Caco-2 (cell line): ENCODE results near the gene PARD3B. TPM values are rescaled to one million over a fixed set of nuclear protein-coding genes. Genes with fewer than 3 reads are reported as not detected.

Experiments
- BruUV-seq: library from RNA; stranded (reverse); fragments of 400-500 nt; replicated peaks from 2 replicates; lab custom pipeline; 2021; lab: Mats Ljungman, UMichigan
- CTCF ChIA-PET: fragments of 300-600 bp; sonication (Branson Sonifier 250); formaldehyde crosslinking; loops from one replicate; lab custom pipeline; 2022; ENCODE audit warnings: antibody characterized with exemption; lab: Charles Lee
- POLR2A ChIA-PET: fragments of 300-600 bp; sonication (Branson Sonifier 250); formaldehyde crosslinking; loops from one replicate; lab custom pipeline; 2022; ENCODE audit warnings: antibody characterized with exemption; lab: Charles Lee
- DNase-seq, 2 experiments: peaks; one replicate each; pipeline versions ENCODE4 v3.0.0 to v3.0.0-alpha.2; 2020 to 2022
- H3K27me3 ChIP-seq: replicated peaks from 2 replicates; pipeline ENCODE4 v1.6.0; 2011; ENCODE audit warnings: low read length; ENCODE audit not compliant: control insufficient read depth, insufficient read depth
- H3K36me3 ChIP-seq: 2 replicates; pipeline ENCODE4 v1.5.1; 2011; ENCODE audit warnings: low read length; ENCODE audit not compliant: control insufficient read depth, insufficient read depth
- H3K4me1 ChIP-seq: fragments of 250-450 bp; sonication (Bioruptor Pico); 2 replicates; pipeline ENCODE4 v1.5.1; 2020; ENCODE audit warnings: mild to moderate bottlenecking
- H3K4me3 ChIP-seq: 2 replicates; pipeline ENCODE4 v1.5.1; 2011; ENCODE audit warnings: low read depth, mild to moderate bottlenecking, control low read depth, low read length
- H3K9me3 ChIP-seq: fragments of 250-450 bp; sonication (Bioruptor Pico); 2 replicates; pipeline ENCODE4 v1.5.1; 2020; ENCODE audit warnings: mild to moderate bottlenecking, moderate library complexity
- H3K27ac Mint-ChIP-seq: one replicate; pipeline ENCODE4 v1.8.0; 2022; ENCODE audit warnings: mixed read lengths; ENCODE audit not compliant: unreplicated experiment
- H3K27me3 Mint-ChIP-seq: one replicate; pipeline ENCODE4 v1.8.0; 2022; ENCODE audit warnings: mixed read lengths; ENCODE audit not compliant: insufficient read depth, unreplicated experiment
- H3K36me3 Mint-ChIP-seq: one replicate; pipeline ENCODE4 v1.8.0; 2022; ENCODE audit warnings: mild to moderate bottlenecking, mixed read lengths; ENCODE audit not compliant: insufficient read depth, unreplicated experiment
- H3K4me1 Mint-ChIP-seq: one replicate; pipeline ENCODE4 v1.8.0; 2022; ENCODE audit warnings: low read depth, mixed read lengths; ENCODE audit not compliant: unreplicated experiment
- H3K4me3 Mint-ChIP-seq: one replicate; pipeline ENCODE4 v1.8.0; 2022; ENCODE audit warnings: mild to moderate bottlenecking, moderate library complexity, mixed read lengths; ENCODE audit not compliant: unreplicated experiment
- H3K9me3 Mint-ChIP-seq: one replicate; pipeline ENCODE4 v1.8.0; 2022; ENCODE audit warnings: mixed read lengths; ENCODE audit not compliant: unreplicated experiment
- CTCF ChIP-seq, 2 experiments: fragments of 200-600 bp in 1 of 2; IDR thresholded peaks; 1 replicate in 1 of 2; 2 replicates in 1 of 2; pipeline versions ENCODE4 v1.5.1 to v1.8.0; 2011 to 2022; ENCODE audit warnings: antibody characterized with exemption in 1 of 2, control low read depth in 1 of 2, inconsistent platforms in 1 of 2, low read depth in 1 of 2, low read length in 1 of 2, mild to moderate bottlenecking in 1 of 2, moderate library complexity in 1 of 2; ENCODE audit not compliant: insufficient read depth in 1 of 2, severe bottlenecking in 1 of 2, unreplicated experiment in 1 of 2
- intact Hi-C: fragments of 100-400 bp; cut with micrococcal nuclease; formaldehyde crosslinking; loops from one replicate; pipeline ENCODE4 v1.10.0; 2022; ENCODE audit not compliant: unreplicated experiment
- total RNA-seq: library from RNA; stranded (reverse); gene quantifications from 2 replicates; pipeline ENCODE4 v1.2.3, GENCODE V29; 2022

The PARD3B gene
- total RNA-seq, 1 experiment from 2014 or later: 68.9 TPM

- no peak for TF ChIP-seq CTCF (IDR thresholded peaks at IDR 0.05; ENCODE audit: insufficient read depth in 1 of 2, low read depth in 1 of 2, low read length in 1 of 2, severe bottlenecking in 1 of 2, unreplicated experiment in 1 of 2)
- no peaks in the 10 kb centered on the region for H3K36me3 Mint-ChIP-seq
- no peaks in the 10 kb centered on the region for H3K9me3 Mint-ChIP-seq
- ChIA-PET CTCF (no interaction called here), POLR2A (no interaction called here)
- intact Hi-C loops: no loop called here
- no peak overlapping the region for H3K27ac Mint-ChIP-seq
- no TSS peak for BruUV-seq
- no peaks in the 10 kb centered on the region for H3K36me3 ChIP-seq
- no peaks in the 10 kb centered on the region for H3K27me3 ChIP-seq
- H3K4me1 ChIP-seq: no peaks in the 10 kb centered on the region
- H3K4me1 Mint-ChIP-seq: peaks cover 7% of the 10 kb centered on the region
- no peak overlapping the region for H3K4me3 Mint-ChIP-seq
- H3K9me3 ChIP-seq: no peaks in the 10 kb centered on the region
- DNase-seq: no peak
- H3K27me3 Mint-ChIP-seq: no peaks in the 10 kb centered on the region
- no peak overlapping the region for H3K4me3 ChIP-seq
Observed at GRCh38 chr2:205066081-205066480, 520.8 kb downstream of the PARD3B start.

- Histone ChIP-seq H3K36me3 (no peaks in the 10 kb centered on the region), H3K4me3 (no peak overlapping the region), H3K27me3 (no peaks in the 10 kb centered on the region), H3K4me1 (no peaks in the 10 kb centered on the region), H3K9me3 (no peaks in the 10 kb centered on the region)
- no TSS peak for BruUV-seq
- CTCF ChIA-PET: no interaction called here
- H3K9me3 Mint-ChIP-seq: no peaks in the 10 kb centered on the region
- intact Hi-C loops: no loop called here
- no peak for TF ChIP-seq CTCF (IDR thresholded peaks at IDR 0.05; ENCODE audit: insufficient read depth in 1 of 2, low read depth in 1 of 2, low read length in 1 of 2, severe bottlenecking in 1 of 2, unreplicated experiment in 1 of 2)
- H3K36me3 Mint-ChIP-seq: no peaks in the 10 kb centered on the region
- no peaks in the 10 kb centered on the region for H3K27me3 Mint-ChIP-seq
- DNase-seq: no peak
- POLR2A ChIA-PET: interaction anchor here (0.6 kb wide), 1 partner anchor 70 kb away, joined by 3 read pairs; no protein-coding TSS in a partner anchor
- H3K4me1 Mint-ChIP-seq: no peaks in the 10 kb centered on the region
- no peak overlapping the region for H3K27ac Mint-ChIP-seq
- no peak overlapping the region for H3K4me3 Mint-ChIP-seq
Observed at GRCh38 chr2:205069928-205070327, 524.7 kb downstream of the PARD3B start.

- Mint-ChIP-seq H3K4me3 (no peak overlapping the region), H3K27ac (no peak overlapping the region), H3K27me3 (no peaks in the 10 kb centered on the region), H3K36me3 (no peaks in the 10 kb centered on the region), H3K4me1 (no peaks in the 10 kb centered on the region), H3K9me3 (no peaks in the 10 kb centered on the region)
- Histone ChIP-seq H3K27me3 (no peaks in the 10 kb centered on the region), H3K9me3 (no peaks in the 10 kb centered on the region), H3K36me3 (no peaks in the 10 kb centered on the region), H3K4me3 (no peak overlapping the region), H3K4me1 (no peaks in the 10 kb centered on the region)
- intact Hi-C loops: no loop called here
- DNase-seq: no peak
- BruUV-seq: no TSS peak
- POLR2A ChIA-PET: no interaction called here
- CTCF ChIA-PET: no interaction called here
- TF ChIP-seq CTCF (IDR thresholded peaks at IDR 0.05; ENCODE audit: insufficient read depth in 1 of 2, low read depth in 1 of 2, low read length in 1 of 2, severe bottlenecking in 1 of 2, unreplicated experiment in 1 of 2): no peak
Observed at GRCh38 chr2:205070889-205071288, 525.6 kb downstream of the PARD3B start.
